SK-N-SH treated with all-trans-retinoic acid at 6 μM for 48 hours (cell line): ENCODE measurements around the gene KARS1.

Experiments
- ATAC-seq: fragments of 200-7000 bp; cut with Tn5 transposase; 3 replicates; pipeline ENCODE4 v1.9.1; 2020; ENCODE audit warnings: mild to moderate bottlenecking, moderate library complexity
- BACH2 ChIP-seq: fragments of 250-450 bp; sonication (Bioruptor Pico); IDR thresholded peaks from 2 replicates; pipeline ENCODE4 v1.9.0; 2021; ENCODE audit warnings: mild to moderate bottlenecking, borderline replicate concordance
- CSDC2 ChIP-seq: fragments of 250-450 bp; sonication (Bioruptor Pico); IDR thresholded peaks from 2 replicates; pipeline ENCODE4 v1.5.0; 2020; ENCODE audit warnings: mild to moderate bottlenecking, moderate library complexity
- ESRRG ChIP-seq: fragments of 250-450 bp; sonication (Bioruptor Pico); IDR thresholded peaks from 2 replicates; pipeline ENCODE4 v1.6.1; 2021; ENCODE audit warnings: mild to moderate bottlenecking
- GLIS3 ChIP-seq: fragments of 250-450 bp; sonication (Bioruptor Pico); IDR thresholded peaks from 2 replicates; pipeline ENCODE4 v1.5.0; 2020; ENCODE audit warnings: mild to moderate bottlenecking, moderate library complexity
- OSR1 ChIP-seq: fragments of 250-450 bp; sonication (Bioruptor Pico); IDR thresholded peaks from 2 replicates; pipeline ENCODE4 v1.8.0; 2022; ENCODE audit warnings: moderate library complexity, mild to moderate bottlenecking, inconsistent platforms
- PPARA ChIP-seq: fragments of 250-450 bp; sonication (Bioruptor Pico); IDR thresholded peaks from 2 replicates; pipeline ENCODE4 v1.5.0; 2020; ENCODE audit warnings: mild to moderate bottlenecking, borderline replicate concordance
- TCF4 ChIP-seq: fragments of 250-450 bp; sonication (Bioruptor Pico); IDR thresholded peaks from 2 replicates; pipeline ENCODE4 v1.8.0; 2021; ENCODE audit warnings: mild to moderate bottlenecking, moderate library complexity, borderline replicate concordance
- TOX ChIP-seq: fragments of 250-450 bp; sonication (Bioruptor Pico); IDR thresholded peaks from 2 replicates; pipeline ENCODE4 v1.8.0; 2021; ENCODE audit warnings: mild to moderate bottlenecking, moderate library complexity, borderline replicate concordance
- ZC3H10 ChIP-seq: fragments of 250-450 bp; sonication (Bioruptor Pico); IDR thresholded peaks from 2 replicates; pipeline ENCODE4 v1.5.1; 2021; ENCODE audit warnings: mild to moderate bottlenecking, moderate library complexity
- ZFP30 ChIP-seq: fragments of 450-650 bp; formaldehyde crosslinking; IDR thresholded peaks from 2 replicates; pipeline ENCODE4 v1.5.0; 2022; ENCODE audit warnings: mild to moderate bottlenecking, moderate library complexity
- ZNF565 ChIP-seq: fragments of 450-650 bp; formaldehyde crosslinking; conservative IDR thresholded peaks from 2 replicates; pipeline ENCODE4 v1.5.0; 2020; ENCODE audit warnings: low read depth, mild to moderate bottlenecking, moderate library complexity
- ZNF70 ChIP-seq: fragments of 450-650 bp; formaldehyde crosslinking; IDR thresholded peaks from 2 replicates; pipeline ENCODE4 v1.5.0; 2020; ENCODE audit warnings: mild to moderate bottlenecking, moderate library complexity
- TF ChIP-seq, protein P1 (sequence below): fragments of 250-450 bp; sonication (Bioruptor Pico); IDR thresholded peaks from 2 replicates; pipeline ENCODE4 v1.5.0; 2020; ENCODE audit warnings: mild to moderate bottlenecking, moderate library complexity
- TF ChIP-seq, protein P2 (sequence below): fragments of 250-450 bp; sonication (Bioruptor Pico); IDR thresholded peaks from 2 replicates; pipeline ENCODE4 v1.8.0; 2020; ENCODE audit warnings: mild to moderate bottlenecking, moderate library complexity, borderline replicate concordance
- TF ChIP-seq, protein P3 (sequence below): fragments of 250-450 bp; sonication (Bioruptor Pico); IDR thresholded peaks from 2 replicates; pipeline ENCODE4 v1.5.1; 2021; ENCODE audit warnings: mild to moderate bottlenecking, moderate library complexity
- TF ChIP-seq, protein P4 (sequence below): fragments of 250-450 bp; sonication (Bioruptor Pico); IDR thresholded peaks from 2 replicates; pipeline ENCODE4 v1.8.0; 2021; ENCODE audit warnings: low read depth, mild to moderate bottlenecking, moderate library complexity, borderline replicate concordance
- TF ChIP-seq, protein P5 (sequence below): fragments of 250-450 bp; sonication (Bioruptor Pico); IDR thresholded peaks from 2 replicates; pipeline ENCODE4 v1.5.1; 2020; ENCODE audit warnings: low read depth, mild to moderate bottlenecking, moderate library complexity

Gene KARS1

DNA sequence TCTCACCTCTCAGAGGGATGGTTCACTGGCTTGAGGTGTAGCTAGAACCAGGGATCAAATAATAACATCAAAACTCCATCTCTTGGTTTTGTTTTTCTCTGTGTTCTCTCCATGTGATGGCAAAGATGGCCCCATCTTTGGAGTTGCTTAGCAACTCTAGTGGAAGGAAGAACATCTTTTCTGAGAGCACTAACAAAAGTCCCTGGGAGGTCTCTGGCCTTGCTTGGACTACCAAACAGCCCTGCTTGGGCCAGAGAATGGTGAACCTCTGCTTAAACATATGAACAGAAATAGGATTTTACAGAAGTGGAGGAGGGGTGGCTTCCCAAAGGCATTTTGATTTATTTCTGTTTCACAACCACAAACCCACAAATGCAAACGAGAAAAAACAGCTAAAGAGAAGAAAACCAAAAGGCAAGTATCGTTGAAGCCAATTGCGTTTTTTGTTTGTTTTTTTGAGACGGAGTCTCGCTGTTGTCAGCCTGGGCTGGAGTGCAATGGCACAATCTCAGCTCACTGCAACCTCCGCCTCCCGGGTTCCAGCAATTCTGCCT, 68.1 kb downstream of the KARS1 start (continued):
- TF ChIP-seq, protein P1, sequence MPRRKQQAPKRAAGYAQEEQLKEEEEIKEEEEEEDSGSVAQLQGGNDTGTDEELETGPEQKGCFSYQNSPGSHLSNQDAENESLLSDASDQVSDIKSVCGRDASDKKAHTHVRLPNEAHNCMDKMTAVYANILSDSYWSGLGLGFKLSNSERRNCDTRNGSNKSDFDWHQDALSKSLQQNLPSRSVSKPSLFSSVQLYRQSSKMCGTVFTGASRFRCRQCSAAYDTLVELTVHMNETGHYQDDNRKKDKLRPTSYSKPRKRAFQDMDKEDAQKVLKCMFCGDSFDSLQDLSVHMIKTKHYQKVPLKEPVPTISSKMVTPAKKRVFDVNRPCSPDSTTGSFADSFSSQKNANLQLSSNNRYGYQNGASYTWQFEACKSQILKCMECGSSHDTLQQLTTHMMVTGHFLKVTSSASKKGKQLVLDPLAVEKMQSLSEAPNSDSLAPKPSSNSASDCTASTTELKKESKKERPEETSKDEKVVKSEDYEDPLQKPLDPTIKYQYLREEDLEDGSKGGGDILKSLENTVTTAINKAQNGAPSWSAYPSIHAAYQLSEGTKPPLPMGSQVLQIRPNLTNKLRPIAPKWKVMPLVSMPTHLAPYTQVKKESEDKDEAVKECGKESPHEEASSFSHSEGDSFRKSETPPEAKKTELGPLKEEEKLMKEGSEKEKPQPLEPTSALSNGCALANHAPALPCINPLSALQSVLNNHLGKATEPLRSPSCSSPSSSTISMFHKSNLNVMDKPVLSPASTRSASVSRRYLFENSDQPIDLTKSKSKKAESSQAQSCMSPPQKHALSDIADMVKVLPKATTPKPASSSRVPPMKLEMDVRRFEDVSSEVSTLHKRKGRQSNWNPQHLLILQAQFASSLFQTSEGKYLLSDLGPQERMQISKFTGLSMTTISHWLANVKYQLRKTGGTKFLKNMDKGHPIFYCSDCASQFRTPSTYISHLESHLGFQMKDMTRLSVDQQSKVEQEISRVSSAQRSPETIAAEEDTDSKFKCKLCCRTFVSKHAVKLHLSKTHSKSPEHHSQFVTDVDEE (CRISPR knock-in tag), result no peak
- TF ChIP-seq ZNF70 (no peak), ESRRG (no peak)

- no peak for TF ChIP-seq ZC3H10 (CRISPR knock-in tag)
- no peak for TF ChIP-seq ZFP30 (CRISPR knock-in tag)
- TF ChIP-seq OSR1 (CRISPR knock-in tag), result no peak
- TF ChIP-seq, protein P2, sequence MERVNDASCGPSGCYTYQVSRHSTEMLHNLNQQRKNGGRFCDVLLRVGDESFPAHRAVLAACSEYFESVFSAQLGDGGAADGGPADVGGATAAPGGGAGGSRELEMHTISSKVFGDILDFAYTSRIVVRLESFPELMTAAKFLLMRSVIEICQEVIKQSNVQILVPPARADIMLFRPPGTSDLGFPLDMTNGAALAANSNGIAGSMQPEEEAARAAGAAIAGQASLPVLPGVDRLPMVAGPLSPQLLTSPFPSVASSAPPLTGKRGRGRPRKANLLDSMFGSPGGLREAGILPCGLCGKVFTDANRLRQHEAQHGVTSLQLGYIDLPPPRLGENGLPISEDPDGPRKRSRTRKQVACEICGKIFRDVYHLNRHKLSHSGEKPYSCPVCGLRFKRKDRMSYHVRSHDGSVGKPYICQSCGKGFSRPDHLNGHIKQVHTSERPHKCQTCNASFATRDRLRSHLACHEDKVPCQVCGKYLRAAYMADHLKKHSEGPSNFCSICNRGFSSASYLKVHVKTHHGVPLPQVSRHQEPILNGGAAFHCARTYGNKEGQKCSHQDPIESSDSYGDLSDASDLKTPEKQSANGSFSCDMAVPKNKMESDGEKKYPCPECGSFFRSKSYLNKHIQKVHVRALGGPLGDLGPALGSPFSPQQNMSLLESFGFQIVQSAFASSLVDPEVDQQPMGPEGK (CRISPR knock-in tag), result no peak
- TF ChIP-seq TOX (CRISPR knock-in tag), result no peak
- no peak for TF ChIP-seq TCF4 (CRISPR knock-in tag)
- no peak for TF ChIP-seq ZNF565
- no peak for ATAC-seq
Observed at GRCh38 chr16:75578725-75579124, 68.7 kb downstream of the KARS1 start.

GRCh38 chr16:75578212-75578611, 69.3 kb downstream of the KARS1 start:
- TF ChIP-seq ZC3H10 (CRISPR knock-in tag), result no peak
- no peak for TF ChIP-seq TOX (CRISPR knock-in tag)
- TF ChIP-seq, protein P3, sequence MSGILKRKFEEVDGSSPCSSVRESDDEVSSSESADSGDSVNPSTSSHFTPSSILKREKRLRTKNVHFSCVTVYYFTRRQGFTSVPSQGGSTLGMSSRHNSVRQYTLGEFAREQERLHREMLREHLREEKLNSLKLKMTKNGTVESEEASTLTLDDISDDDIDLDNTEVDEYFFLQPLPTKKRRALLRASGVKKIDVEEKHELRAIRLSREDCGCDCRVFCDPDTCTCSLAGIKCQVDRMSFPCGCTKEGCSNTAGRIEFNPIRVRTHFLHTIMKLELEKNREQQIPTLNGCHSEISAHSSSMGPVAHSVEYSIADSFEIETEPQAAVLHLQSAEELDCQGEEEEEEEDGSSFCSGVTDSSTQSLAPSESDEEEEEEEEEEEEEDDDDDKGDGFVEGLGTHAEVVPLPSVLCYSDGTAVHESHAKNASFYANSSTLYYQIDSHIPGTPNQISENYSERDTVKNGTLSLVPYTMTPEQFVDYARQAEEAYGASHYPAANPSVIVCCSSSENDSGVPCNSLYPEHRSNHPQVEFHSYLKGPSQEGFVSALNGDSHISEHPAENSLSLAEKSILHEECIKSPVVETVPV (CRISPR knock-in tag), result no peak
- TF ChIP-seq OSR1 (CRISPR knock-in tag), result no peak
- TF ChIP-seq, protein P4, sequence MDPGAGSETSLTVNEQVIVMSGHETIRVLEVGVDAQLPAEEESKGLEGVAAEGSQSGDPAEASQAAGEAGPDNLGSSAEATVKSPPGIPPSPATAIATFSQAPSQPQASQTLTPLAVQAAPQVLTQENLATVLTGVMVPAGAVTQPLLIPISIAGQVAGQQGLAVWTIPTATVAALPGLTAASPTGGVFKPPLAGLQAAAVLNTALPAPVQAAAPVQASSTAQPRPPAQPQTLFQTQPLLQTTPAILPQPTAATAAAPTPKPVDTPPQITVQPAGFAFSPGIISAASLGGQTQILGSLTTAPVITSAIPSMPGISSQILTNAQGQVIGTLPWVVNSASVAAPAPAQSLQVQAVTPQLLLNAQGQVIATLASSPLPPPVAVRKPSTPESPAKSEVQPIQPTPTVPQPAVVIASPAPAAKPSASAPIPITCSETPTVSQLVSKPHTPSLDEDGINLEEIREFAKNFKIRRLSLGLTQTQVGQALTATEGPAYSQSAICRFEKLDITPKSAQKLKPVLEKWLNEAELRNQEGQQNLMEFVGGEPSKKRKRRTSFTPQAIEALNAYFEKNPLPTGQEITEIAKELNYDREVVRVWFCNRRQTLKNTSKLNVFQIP, result no peak
- no peak for TF ChIP-seq GLIS3 (CRISPR knock-in tag)
- TF ChIP-seq PPARA (CRISPR knock-in tag), result no peak
- TF ChIP-seq, protein P5, sequence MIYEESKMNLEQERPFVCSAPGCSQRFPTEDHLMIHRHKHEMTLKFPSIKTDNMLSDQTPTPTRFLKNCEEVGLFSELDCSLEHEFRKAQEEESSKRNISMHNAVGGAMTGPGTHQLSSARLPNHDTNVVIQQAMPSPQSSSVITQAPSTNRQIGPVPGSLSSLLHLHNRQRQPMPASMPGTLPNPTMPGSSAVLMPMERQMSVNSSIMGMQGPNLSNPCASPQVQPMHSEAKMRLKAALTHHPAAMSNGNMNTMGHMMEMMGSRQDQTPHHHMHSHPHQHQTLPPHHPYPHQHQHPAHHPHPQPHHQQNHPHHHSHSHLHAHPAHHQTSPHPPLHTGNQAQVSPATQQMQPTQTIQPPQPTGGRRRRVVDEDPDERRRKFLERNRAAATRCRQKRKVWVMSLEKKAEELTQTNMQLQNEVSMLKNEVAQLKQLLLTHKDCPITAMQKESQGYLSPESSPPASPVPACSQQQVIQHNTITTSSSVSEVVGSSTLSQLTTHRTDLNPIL (CRISPR knock-in tag), result no peak
- no peak for TF ChIP-seq ZFP30 (CRISPR knock-in tag)
- TF ChIP-seq BACH2 (CRISPR knock-in tag), result no peak
- TF ChIP-seq CSDC2 (CRISPR knock-in tag), result no peak
- no peak for TF ChIP-seq TCF4 (CRISPR knock-in tag)
- no peak for ATAC-seq
